Measurements from ENCODE around the gene MAFB.

DNA sequence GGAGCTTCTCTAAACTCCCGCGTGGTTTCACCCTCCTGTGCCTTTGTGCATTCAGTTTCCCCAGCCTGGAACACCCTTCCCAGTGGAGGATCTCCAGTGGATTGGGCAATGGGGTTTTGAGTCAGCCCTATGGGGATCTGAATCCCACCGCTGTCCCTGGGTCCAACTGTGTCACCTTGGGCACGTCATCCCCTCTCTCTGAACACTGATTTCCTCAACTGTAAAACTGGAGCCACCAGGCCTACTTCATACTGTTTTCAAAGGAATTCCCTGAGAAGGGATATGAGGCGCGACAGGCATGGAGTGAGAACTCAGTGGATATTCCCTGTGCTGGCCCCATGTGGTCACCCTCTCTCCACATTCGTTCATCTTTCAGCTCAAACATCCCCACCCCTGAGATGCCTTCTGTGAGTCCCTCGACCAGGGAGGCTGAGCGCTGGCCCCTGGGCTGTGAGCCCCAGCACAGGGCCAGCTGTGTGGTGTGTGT lies 25.7 kb downstream of the MAFB start:
- TF ChIP-seq, protein P1, sequence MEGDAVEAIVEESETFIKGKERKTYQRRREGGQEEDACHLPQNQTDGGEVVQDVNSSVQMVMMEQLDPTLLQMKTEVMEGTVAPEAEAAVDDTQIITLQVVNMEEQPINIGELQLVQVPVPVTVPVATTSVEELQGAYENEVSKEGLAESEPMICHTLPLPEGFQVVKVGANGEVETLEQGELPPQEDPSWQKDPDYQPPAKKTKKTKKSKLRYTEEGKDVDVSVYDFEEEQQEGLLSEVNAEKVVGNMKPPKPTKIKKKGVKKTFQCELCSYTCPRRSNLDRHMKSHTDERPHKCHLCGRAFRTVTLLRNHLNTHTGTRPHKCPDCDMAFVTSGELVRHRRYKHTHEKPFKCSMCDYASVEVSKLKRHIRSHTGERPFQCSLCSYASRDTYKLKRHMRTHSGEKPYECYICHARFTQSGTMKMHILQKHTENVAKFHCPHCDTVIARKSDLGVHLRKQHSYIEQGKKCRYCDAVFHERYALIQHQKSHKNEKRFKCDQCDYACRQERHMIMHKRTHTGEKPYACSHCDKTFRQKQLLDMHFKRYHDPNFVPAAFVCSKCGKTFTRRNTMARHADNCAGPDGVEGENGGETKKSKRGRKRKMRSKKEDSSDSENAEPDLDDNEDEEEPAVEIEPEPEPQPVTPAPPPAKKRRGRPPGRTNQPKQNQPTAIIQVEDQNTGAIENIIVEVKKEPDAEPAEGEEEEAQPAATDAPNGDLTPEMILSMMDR (IDR thresholded peaks at IDR 0.05; ENCODE audit: insufficient read depth, low read length, poor library complexity, severe bottlenecking), result no peak
- no peak for TF ChIP-seq EZH2phosphoT487 (conservative IDR thresholded peaks at IDR 0.05; ENCODE audit: low read length)
